ENCODE results near the gene BFSP1. TPM values are rescaled to one million over a fixed set of nuclear protein-coding genes. Genes with fewer than 3 reads are reported as not detected.

BFSP1 gene
- total and polyA plus RNA-seq, 2 experiments from 2014 or later, result 2.7 to 4.9 TPM

DNA sequence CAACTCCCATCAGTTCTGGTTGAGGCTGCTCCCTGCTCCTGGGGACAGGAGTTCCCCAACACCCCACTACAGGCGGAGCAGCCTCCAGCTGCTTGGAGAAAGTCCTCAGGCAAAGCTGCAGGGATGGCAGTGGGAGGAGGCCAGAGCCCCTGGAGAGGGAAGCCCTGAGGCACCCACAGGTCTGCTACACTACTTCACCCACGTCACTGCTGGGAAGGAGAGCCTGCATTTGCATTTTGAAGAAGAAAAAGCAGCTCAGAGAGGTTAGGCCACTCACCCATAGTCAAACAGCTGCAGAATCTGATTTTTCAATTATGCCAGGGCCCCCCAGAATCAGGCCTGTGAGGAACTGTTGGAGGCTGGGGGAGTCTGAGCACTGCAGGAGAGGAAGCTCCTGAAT, 17.2 kb downstream of the BFSP1 start:
- Histone ChIP-seq H3K27ac (ENCODE audit: low read depth) (no peak overlapping the region), H3K27me3 (ENCODE audit: insufficient read depth) (no peaks in the 10 kb centered on the region), H3K9me2 (ENCODE audit: insufficient read depth) (no peaks in the 10 kb centered on the region), H3F3A (replicated peaks; ENCODE audit: low read depth) (no peaks in the 10 kb centered on the region), H3K79me2 (replicated peaks; ENCODE audit: insufficient read depth) (no peaks in the 10 kb centered on the region), H3K4me1 (ENCODE audit: insufficient read depth) (no peaks in the 10 kb centered on the region), H3K36me3 (ENCODE audit: insufficient read depth) (no peaks in the 10 kb centered on the region), H3K4me2 (no peak overlapping the region), H3K4me3 (no peak overlapping the region), H4K20me1 (replicated peaks; ENCODE audit: insufficient read depth) (no peaks in the 10 kb centered on the region), H2AFZ (no peak overlapping the region)
- no peak for TF ChIP-seq EZH2 (IDR thresholded peaks at IDR 0.05; ENCODE audit: low read depth, unreplicated experiment)
- no peak for TF ChIP-seq EZH2phosphoT487 (IDR thresholded peaks at IDR 0.05; ENCODE audit: unreplicated experiment)
- no peak for TF ChIP-seq CREB1 (CRISPR knock-in tag; IDR thresholded peaks at IDR 0.05; ENCODE audit: low read depth)
- TF ChIP-seq ZNF462 (CRISPR knock-in tag; IDR thresholded peaks at IDR 0.05), result no peak
- no peak for TF ChIP-seq REST (IDR thresholded peaks at IDR 0.05; ENCODE audit: unreplicated experiment)
- no peak for TF ChIP-seq JUNB (IDR thresholded peaks at IDR 0.05; ENCODE audit: unreplicated experiment)
- TF ChIP-seq, protein P1, sequence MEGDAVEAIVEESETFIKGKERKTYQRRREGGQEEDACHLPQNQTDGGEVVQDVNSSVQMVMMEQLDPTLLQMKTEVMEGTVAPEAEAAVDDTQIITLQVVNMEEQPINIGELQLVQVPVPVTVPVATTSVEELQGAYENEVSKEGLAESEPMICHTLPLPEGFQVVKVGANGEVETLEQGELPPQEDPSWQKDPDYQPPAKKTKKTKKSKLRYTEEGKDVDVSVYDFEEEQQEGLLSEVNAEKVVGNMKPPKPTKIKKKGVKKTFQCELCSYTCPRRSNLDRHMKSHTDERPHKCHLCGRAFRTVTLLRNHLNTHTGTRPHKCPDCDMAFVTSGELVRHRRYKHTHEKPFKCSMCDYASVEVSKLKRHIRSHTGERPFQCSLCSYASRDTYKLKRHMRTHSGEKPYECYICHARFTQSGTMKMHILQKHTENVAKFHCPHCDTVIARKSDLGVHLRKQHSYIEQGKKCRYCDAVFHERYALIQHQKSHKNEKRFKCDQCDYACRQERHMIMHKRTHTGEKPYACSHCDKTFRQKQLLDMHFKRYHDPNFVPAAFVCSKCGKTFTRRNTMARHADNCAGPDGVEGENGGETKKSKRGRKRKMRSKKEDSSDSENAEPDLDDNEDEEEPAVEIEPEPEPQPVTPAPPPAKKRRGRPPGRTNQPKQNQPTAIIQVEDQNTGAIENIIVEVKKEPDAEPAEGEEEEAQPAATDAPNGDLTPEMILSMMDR (conservative IDR thresholded peaks at IDR 0.05; ENCODE audit: low read depth in 2 of 2), result no peak
- TF ChIP-seq ZNF114 (CRISPR knock-in tag; IDR thresholded peaks at IDR 0.05), result no peak
- no peak for TF ChIP-seq POLR2AphosphoS5 (IDR thresholded peaks at IDR 0.05; ENCODE audit: low read depth)
- TF ChIP-seq STAT1 (IDR thresholded peaks at IDR 0.05; ENCODE audit: unreplicated experiment), result no peak
- no peak for TF ChIP-seq NANOG (IDR thresholded peaks at IDR 0.05; ENCODE audit: borderline replicate concordance)
- no peak for TF ChIP-seq ZNF331 (CRISPR knock-in tag; IDR thresholded peaks at IDR 0.05; ENCODE audit: low read depth)
- TF ChIP-seq, protein P2, sequence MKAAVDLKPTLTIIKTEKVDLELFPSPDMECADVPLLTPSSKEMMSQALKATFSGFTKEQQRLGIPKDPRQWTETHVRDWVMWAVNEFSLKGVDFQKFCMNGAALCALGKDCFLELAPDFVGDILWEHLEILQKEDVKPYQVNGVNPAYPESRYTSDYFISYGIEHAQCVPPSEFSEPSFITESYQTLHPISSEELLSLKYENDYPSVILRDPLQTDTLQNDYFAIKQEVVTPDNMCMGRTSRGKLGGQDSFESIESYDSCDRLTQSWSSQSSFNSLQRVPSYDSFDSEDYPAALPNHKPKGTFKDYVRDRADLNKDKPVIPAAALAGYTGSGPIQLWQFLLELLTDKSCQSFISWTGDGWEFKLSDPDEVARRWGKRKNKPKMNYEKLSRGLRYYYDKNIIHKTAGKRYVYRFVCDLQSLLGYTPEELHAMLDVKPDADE (IDR thresholded peaks at IDR 0.05), result no peak
- no peaks in the 10 kb centered on the region for H3K36me3 Mint-ChIP-seq (ENCODE audit: low read depth)
- ATAC-seq (no peak), DNase-seq (ENCODE audit: low spot score) (no peak)
- H3K4me1 Mint-ChIP-seq, result peaks cover 2% of the 10 kb centered on the region; the same call in 1 of the 3 replicates
- peaks cover 4% of the 10 kb centered on the region for H3K27me3 Mint-ChIP-seq (ENCODE audit: insufficient read depth, low read depth, poor library complexity)
- no peak overlapping the region for H3K4me3 Mint-ChIP-seq
- H3K27ac Mint-ChIP-seq, result no peak overlapping the region
- no peaks in the 10 kb centered on the region for H3K9me3 Mint-ChIP-seq
